HG03108 (cell line): ENCODE measurements around the gene CATSPERB.
"Not testable (repeated sequence)": the region's sequence is repeated elsewhere in the genome, so short reads cannot be mapped to it uniquely, and the experiment has no call there.

Source experiments
- ATAC-seq: cut with Tn5 transposase; IDR thresholded peaks from one replicate; pipeline ENCODE4 v1.9.1; 2021; ENCODE audit warnings: moderate library complexity; ENCODE audit not compliant: unreplicated experiment

CATSPERB gene

GRCh38 chr14:91582761-91583160 lies 149.1 kb downstream of the CATSPERB start:
- ATAC-seq = no peak

- ATAC-seq = no peak
Measured at GRCh38 chr14:91580876-91581577, 150.9 kb downstream of the CATSPERB start.

- ATAC-seq = no peak
Measured at GRCh38 chr14:91577632-91578233, 154.2 kb downstream of the CATSPERB start.

GRCh38 chr14:91575469-91576208 lies 156.2 kb downstream of the CATSPERB start:
- no peak for ATAC-seq

GRCh38 chr14:91573894-91574837 lies 157.7 kb downstream of the CATSPERB start:
- no peak for ATAC-seq

- no peak for ATAC-seq
Measured at GRCh38 chr14:91573528-91573893, 158.4 kb downstream of the CATSPERB start.

- ATAC-seq = no peak
Measured at GRCh38 chr14:91570021-91570420, 161.9 kb downstream of the CATSPERB start.

GRCh38 chr14:91569301-91569700 lies 162.6 kb downstream of the CATSPERB start:
- no peak for ATAC-seq

GRCh38 chr14:91568626-91569025 lies 163.3 kb downstream of the CATSPERB start:
- no peak for ATAC-seq

- ATAC-seq = not testable (repeated sequence)
Measured at GRCh38 chr14:91567827-91568226, 164.1 kb downstream of the CATSPERB start.

- no peak for ATAC-seq
Measured at GRCh38 chr14:91555531-91555930, 176.4 kb downstream of the CATSPERB start.

- ATAC-seq = no peak
Measured at GRCh38 chr14:91554535-91555332, 177.2 kb downstream of the CATSPERB start.

- ATAC-seq = no peak
Measured at GRCh38 chr14:91548108-91548507, 183.8 kb downstream of the CATSPERB start.

GRCh38 chr14:91545946-91546716 lies 185.8 kb downstream of the CATSPERB start:
- ATAC-seq = no peak

GRCh38 chr14:91545204-91545603 lies 186.7 kb downstream of the CATSPERB start:
- no peak for ATAC-seq

GRCh38 chr14:91536327-91536726 lies 195.6 kb downstream of the CATSPERB start:
- no peak for ATAC-seq

GRCh38 chr14:91534059-91534458 lies 197.8 kb downstream of the CATSPERB start:
- not testable (repeated sequence) for ATAC-seq

GRCh38 chr14:91533623-91534022 lies 198.3 kb downstream of the CATSPERB start:
- ATAC-seq = no peak
